22Rv1 (cell line): ENCODE data around the gene MYL6.

ENCODE experiments used
- H3K27ac ChIP-seq: fragments of 450-650 bp; 2 replicates; pipeline ENCODE4 v1.5.1; 2017
- ZFX ChIP-seq: fragments of 450-650 bp; IDR thresholded peaks from 2 replicates; pipeline ENCODE4 v1.6.1; 2017; ENCODE audit warnings: antibody characterized with exemption, borderline replicate concordance
- TF ChIP-seq, protein P1 (sequence below): fragments of 450-650 bp; IDR thresholded peaks from 2 replicates; pipeline ENCODE4 v1.5.1; 2017; ENCODE audit warnings: mild to moderate bottlenecking

MYL6 gene

DNA sequence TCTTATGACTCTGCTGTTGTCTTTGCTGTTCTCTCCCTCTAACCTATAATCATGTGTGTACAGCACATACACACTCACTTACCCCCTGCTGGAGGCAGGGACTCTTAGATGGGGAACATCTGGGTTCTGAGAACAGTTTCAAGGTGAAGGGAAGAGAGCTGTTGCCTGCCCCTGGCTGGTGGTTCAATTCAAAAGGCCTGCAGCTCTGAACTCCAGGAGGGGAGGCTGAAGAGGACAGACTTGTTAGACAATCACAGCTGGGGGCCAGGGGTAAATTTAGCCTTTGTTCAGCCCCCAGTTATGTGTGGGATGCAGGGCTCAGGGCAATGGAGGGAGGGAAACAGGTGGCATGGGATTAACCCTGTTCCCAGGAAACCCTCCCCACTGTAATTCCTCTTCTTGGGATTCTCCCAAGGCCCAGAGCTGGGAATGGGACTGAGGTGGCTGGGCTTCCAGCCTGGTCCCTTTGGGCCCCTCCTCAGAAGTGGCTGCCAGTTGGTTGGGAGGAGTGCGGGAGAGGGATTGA lies 3.9 kb upstream of the MYL6 start:
- peak overlapping the region; percentile 99; the same call in 1 of the 2 replicates for H3K27ac ChIP-seq
- TF ChIP-seq ZFX: no peak
- TF ChIP-seq, protein P1, sequence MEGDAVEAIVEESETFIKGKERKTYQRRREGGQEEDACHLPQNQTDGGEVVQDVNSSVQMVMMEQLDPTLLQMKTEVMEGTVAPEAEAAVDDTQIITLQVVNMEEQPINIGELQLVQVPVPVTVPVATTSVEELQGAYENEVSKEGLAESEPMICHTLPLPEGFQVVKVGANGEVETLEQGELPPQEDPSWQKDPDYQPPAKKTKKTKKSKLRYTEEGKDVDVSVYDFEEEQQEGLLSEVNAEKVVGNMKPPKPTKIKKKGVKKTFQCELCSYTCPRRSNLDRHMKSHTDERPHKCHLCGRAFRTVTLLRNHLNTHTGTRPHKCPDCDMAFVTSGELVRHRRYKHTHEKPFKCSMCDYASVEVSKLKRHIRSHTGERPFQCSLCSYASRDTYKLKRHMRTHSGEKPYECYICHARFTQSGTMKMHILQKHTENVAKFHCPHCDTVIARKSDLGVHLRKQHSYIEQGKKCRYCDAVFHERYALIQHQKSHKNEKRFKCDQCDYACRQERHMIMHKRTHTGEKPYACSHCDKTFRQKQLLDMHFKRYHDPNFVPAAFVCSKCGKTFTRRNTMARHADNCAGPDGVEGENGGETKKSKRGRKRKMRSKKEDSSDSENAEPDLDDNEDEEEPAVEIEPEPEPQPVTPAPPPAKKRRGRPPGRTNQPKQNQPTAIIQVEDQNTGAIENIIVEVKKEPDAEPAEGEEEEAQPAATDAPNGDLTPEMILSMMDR: no peak

DNA sequence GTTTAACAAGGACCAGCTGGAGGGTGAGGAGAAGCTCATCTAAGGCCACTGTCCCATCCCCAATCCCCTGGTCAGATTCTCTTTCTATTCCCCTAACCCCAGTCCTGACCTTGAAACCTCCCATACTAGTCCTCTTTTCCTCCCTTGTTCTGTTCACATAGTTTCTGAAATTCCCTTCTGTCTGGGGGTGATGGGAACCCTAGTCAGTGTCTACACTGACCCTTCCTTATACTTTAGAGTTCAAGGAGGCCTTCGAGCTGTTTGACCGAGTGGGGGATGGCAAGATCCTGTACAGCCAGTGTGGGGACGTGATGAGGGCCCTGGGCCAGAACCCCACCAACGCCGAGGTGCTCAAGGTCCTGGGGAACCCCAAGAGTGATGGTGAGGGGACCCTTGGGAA lies 3.3 kb upstream of the MYL6 start:
- TF ChIP-seq, protein P1: no peak
- TF ChIP-seq ZFX: no peak
- H3K27ac ChIP-seq: peak overlapping the region; percentile 99; the same call in 1 of the 2 replicates

DNA sequence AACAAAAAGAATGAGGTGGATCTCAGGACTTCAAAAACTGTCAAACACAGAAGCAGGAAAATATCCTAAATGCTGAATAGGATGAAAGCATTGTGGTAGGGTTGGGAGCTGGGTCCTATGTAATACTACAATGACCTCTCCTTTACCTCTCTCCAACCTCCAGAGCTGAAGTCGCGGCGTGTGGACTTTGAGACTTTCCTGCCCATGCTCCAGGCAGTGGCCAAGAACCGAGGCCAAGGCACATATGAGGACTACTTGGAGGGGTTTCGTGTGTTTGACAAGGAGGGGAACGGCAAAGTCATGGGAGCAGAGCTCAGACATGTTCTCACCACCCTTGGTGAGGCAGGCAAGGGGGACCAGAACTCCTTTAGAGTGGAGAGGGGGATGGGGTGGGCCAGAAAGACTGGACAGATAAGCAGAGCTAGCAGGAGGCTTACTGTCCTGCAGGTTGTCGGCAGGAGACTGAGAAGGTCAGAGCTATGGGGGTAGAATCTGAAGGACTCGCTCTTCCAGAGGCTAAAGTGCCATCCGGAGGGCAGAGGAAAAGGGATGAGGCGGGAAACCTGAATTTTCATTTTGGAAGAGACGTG lies 2.8 kb upstream of the MYL6 start:
- peak overlapping the region; percentile 99 for H3K27ac ChIP-seq
- no peak for TF ChIP-seq ZFX
- TF ChIP-seq, protein P1: no peak

DNA sequence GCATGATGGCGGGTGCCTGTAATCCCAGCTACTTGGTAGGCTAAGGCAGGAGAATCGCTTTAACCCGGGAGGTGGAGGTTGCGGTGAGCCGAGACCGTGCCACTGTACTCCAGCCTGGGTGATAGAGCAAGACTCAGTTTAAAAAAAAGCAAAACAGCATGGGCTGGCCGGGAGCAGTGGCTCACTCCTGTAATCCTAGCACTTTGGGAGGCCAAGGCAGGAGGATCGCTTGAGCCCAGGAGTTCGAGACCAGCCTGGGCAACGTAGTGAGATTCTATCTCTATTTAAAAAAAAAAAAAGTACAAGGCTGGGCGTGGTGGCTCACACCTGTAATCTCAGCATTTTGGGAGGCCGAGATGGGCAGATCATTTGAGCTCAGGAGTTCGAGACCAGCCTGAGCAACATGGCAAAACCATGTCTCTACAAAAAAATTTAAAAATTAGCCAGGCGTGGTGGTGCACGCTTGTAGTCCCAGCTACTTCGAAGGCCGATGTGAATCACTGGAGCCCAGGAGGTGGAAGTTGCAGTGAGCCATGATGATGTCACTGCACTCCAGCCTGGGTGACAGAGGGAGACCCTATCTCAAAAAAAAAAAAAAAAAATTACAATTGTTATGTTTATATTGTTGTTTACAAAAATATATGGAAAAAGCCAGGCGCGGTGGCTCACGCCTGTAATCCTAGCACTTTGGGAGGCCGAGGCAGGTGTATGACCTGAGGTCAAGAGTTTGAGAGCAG lies 1.5 kb upstream of the MYL6 start:
- H3K27ac ChIP-seq: 0 out of 2 replicates have a peak overlapping the region, but pooled peaks have one; percentile 99

DNA sequence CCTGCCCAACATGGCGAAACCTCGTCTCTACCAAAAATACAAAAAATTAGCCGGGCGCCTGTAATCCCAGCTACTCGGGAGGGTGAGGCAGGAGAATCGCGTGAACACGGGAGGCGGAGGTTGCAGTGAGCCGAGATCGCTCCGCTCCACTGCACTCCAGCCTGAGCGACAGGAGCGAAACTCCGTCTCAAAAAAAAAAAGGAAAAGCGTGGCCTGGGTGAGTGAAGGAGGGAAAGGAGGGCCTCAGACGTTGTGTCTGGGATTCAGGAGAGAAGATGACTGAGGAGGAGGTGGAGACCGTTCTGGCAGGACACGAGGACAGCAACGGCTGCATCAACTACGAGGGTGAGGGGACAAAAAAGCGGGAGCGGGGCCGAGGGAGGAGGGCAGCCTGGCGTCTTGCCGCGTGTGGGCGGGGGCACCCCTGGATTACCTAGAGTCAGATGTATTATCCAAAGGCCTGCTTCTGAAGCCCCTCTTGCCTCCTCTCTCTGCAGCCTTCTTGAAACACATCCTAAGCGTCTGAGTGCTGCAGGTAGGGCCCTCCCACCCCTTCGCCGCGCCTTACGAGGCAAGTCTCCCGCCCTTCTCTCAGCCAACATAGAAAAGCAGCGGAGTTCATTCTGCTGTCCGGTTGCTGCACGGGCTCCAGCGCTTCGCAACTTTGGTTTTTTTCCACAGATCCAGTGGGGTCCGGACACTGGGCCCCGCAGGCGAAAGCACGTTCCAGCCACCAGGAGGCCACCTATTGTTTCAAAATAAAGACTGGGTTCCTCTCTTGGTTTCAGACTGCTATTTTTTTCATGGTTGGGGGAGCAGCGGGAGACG lies 744 bp upstream of the MYL6 start:
- TF ChIP-seq ZFX: no peak
- TF ChIP-seq, protein P1: no peak
- H3K27ac ChIP-seq: peak overlapping the region; percentile 90

DNA sequence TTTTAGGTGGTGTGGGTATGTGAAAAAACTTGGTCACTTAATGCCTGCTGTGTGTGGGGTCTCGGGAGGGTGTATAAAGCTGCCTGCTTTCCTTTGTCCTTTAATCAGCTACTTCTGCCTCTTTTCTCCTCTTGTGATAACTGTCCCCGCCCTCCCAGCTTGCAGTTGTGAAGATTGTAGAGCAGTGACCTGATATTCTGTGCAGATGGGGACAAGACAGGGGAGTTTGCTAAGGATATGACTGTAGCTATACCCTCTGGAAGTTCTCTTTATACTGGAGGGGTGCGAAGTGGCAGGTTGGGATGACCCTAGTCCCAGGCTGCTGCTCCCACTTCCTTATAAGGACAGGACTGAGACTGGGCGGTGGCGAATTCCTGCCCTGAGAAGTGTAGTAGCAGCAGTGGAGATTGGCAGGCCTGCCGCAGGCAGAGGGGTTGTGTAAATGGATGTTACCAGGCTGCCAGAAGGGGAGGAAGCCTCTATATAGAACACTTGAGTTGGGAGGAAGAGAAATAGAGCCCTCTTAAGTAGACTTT lies 835 bp downstream of the MYL6 start:
- H3K27ac ChIP-seq: peak overlapping the region; percentile 90
- TF ChIP-seq, protein P1: no peak
- no peak for TF ChIP-seq ZFX

DNA sequence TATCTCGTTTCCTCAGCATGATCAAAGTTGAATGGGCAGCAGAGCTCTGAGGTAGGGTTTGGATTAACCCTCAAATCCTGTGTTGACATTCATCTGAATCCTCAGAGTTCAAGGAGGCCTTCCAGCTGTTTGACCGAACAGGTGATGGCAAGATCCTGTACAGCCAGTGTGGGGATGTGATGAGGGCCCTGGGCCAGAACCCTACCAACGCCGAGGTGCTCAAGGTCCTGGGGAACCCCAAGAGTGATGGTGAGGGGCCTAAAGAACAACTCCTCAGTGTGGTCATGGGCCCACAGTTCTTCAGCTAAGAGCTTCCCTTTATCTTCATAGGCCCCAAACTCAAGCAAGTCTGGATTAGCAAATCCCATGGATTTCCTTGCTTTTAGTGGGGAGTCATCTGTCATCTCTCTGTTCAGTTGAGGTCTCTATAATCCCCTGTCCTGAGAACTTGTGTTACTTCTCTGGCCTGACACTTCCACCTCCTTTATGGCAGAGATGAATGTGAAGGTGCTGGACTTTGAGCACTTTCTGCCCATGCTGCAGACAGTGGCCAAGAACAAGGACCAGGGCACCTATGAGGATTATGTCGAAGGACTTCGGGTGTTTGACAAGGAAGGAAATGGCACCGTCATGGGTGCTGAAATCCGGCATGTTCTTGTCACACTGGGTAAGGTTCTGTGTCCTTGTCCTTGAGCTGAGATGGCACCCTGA lies 1.5 kb downstream of the MYL6 start:
- TF ChIP-seq ZFX: no peak
- TF ChIP-seq, protein P1: no peak
- H3K27ac ChIP-seq: peak overlapping the region; percentile 90
